ENCODE data around the gene SCN1B.
"Not testable (repeated sequence)": the region's sequence is repeated elsewhere in the genome, so short reads cannot be mapped to it uniquely, and the experiment has no call there.

Gene SCN1B

DNA sequence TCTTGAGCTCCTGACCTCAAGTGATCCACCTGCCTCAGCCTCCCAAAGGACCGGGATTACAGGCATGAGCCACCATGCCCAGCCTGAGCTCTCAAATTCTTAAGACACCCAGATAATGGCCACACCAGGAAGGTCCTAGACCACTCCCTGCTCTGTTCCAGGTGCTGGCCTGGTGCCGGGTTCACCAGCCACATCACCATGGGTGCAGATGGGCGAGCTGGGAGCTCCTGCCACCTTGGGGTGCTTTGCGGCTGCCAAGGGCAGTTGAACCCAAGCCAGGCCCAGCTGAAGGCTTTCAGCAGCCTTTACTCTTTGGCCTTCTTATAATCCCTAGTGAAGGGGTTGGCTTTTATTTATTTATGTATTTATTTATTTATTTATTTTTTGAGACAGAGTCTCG lies 16.2 kb downstream of the SCN1B start:
- H3K36me3 Mint-ChIP-seq (ENCODE audit: insufficient read depth): peaks cover 10% of the 10 kb centered on the region
- H3K4me3 Mint-ChIP-seq: no peak overlapping the region
- peaks cover 16% of the 10 kb centered on the region for H3K4me1 Mint-ChIP-seq
- H3K27ac Mint-ChIP-seq (ENCODE audit: low read depth): no peak overlapping the region
- ATAC-seq (replicated peaks; ENCODE audit: extremely low read depth, poor library complexity, severe bottlenecking) (no peak), DNase-seq (ENCODE audit: low spot score in 2 of 2) (no peak)
- no peaks in the 10 kb centered on the region for H3K9me3 Mint-ChIP-seq
- no peaks in the 10 kb centered on the region for H3K27me3 Mint-ChIP-seq

GRCh38 chr19:35048911-35049411 lies 18.7 kb downstream of the SCN1B start:
- no peak for ATAC-seq (replicated peaks; ENCODE audit: extremely low read depth, poor library complexity, severe bottlenecking)
- H3K9me3 Mint-ChIP-seq: no peaks in the 10 kb centered on the region
- H3K27ac Mint-ChIP-seq (ENCODE audit: low read depth): no peak overlapping the region
- no peaks in the 10 kb centered on the region for H3K27me3 Mint-ChIP-seq
- peaks cover 14% of the 10 kb centered on the region for H3K4me1 Mint-ChIP-seq
- no peak overlapping the region for H3K4me3 Mint-ChIP-seq
- no peak for DNase-seq (ENCODE audit: low spot score in 2 of 2)
- H3K36me3 Mint-ChIP-seq (ENCODE audit: insufficient read depth): peaks cover 4% of the 10 kb centered on the region

DNA sequence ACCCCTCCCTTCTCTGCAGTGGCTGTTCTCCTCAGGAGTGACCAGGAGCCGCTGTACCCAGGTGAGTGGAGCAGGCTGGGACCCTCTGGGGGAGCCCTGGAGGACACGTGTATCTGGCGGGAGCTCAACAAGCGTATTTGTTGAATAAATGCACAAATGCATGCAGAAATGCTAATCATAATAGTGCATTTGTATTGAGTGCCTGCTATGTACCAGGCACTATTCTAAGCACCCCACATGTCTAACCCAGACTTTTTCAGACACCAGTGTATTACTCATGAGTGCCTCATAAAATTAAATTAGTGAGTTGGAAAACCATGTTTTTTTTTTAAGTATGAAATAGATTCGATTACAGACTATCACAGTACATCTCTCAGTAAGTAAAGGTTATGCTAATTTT lies 19.2 kb downstream of the SCN1B start:
- Mint-ChIP-seq H3K9me3 (no peaks in the 10 kb centered on the region), H3K4me1 (peaks cover 10% of the 10 kb centered on the region), H3K36me3 (ENCODE audit: insufficient read depth) (no peaks in the 10 kb centered on the region), H3K4me3 (no peak overlapping the region), H3K27ac (ENCODE audit: low read depth) (no peak overlapping the region), H3K27me3 (no peaks in the 10 kb centered on the region)
- no peak for DNase-seq (ENCODE audit: low spot score in 2 of 2)
- no peak for ATAC-seq (replicated peaks; ENCODE audit: extremely low read depth, poor library complexity, severe bottlenecking)

GRCh38 chr19:35050662-35051061 lies 20.4 kb downstream of the SCN1B start:
- H3K36me3 Mint-ChIP-seq (ENCODE audit: insufficient read depth); H3K4me1 Mint-ChIP-seq; H3K4me3 Mint-ChIP-seq; H3K9me3 Mint-ChIP-seq; H3K27me3 Mint-ChIP-seq; DNase-seq (ENCODE audit: low spot score in 2 of 2); ATAC-seq (replicated peaks; ENCODE audit: extremely low read depth, poor library complexity, severe bottlenecking); H3K27ac Mint-ChIP-seq (ENCODE audit: low read depth): not testable (repeated sequence)

- not testable (repeated sequence) for ATAC-seq (replicated peaks; ENCODE audit: extremely low read depth, poor library complexity, severe bottlenecking); DNase-seq (ENCODE audit: low spot score in 2 of 2); H3K27me3 Mint-ChIP-seq; H3K9me3 Mint-ChIP-seq; H3K27ac Mint-ChIP-seq (ENCODE audit: low read depth); H3K4me1 Mint-ChIP-seq; H3K36me3 Mint-ChIP-seq (ENCODE audit: insufficient read depth); H3K4me3 Mint-ChIP-seq
Measured at GRCh38 chr19:35051268-35051667, 21.0 kb downstream of the SCN1B start.

- ATAC-seq (replicated peaks; ENCODE audit: extremely low read depth, poor library complexity, severe bottlenecking) (no peak), DNase-seq (ENCODE audit: low spot score in 2 of 2) (no peak)
- Mint-ChIP-seq H3K4me3 (no peak overlapping the region), H3K27ac (ENCODE audit: low read depth) (no peak overlapping the region), H3K9me3 (no peaks in the 10 kb centered on the region), H3K36me3 (ENCODE audit: insufficient read depth) (no peaks in the 10 kb centered on the region), H3K4me1 (no peaks in the 10 kb centered on the region), H3K27me3 (peaks cover 13% of the 10 kb centered on the region)
Measured at GRCh38 chr19:35051796-35052195, 21.5 kb downstream of the SCN1B start.

- ATAC-seq (replicated peaks; ENCODE audit: extremely low read depth, poor library complexity, severe bottlenecking) (no peak), DNase-seq (ENCODE audit: low spot score in 2 of 2) (no peak)
- Mint-ChIP-seq H3K27ac (ENCODE audit: low read depth) (no peak overlapping the region), H3K9me3 (no peaks in the 10 kb centered on the region), H3K36me3 (ENCODE audit: insufficient read depth) (no peaks in the 10 kb centered on the region), H3K4me1 (no peaks in the 10 kb centered on the region), H3K4me3 (no peak overlapping the region), H3K27me3 (peaks cover 17% of the 10 kb centered on the region)
Measured at GRCh38 chr19:35052599-35053190, 22.4 kb downstream of the SCN1B start.

DNA sequence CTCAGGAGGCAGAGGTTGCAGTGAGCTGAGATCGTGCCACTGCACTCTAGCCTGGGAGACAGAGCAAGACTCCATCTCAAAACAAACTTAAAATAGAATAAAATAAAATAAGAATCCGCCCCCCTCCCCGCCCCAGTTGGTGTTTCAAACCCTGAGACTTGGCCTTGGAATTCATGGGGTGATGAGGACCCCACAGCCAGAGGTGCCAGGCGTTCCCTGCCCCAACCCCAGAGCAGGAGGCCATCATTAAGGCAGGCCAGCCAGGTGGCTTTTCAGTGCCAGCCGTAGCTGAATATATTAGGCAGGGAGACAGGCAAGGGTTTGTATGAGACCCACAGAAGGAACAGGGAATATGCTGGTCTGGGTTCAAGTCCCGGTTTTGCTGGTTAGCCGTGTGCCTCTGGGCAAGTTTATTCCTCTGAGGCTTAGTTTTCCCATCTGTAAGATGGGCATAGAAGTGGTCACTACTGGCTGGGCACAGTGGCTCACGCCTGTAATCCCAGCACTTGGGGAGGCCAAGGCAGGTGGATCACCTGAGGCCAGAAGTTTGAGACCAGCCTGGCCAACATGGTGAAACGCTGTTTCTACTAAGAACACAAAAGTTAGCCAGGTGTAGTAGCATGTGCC lies 23.5 kb downstream of the SCN1B start:
- no peak overlapping the region for H3K4me3 Mint-ChIP-seq
- no peak for ATAC-seq (replicated peaks; ENCODE audit: extremely low read depth, poor library complexity, severe bottlenecking)
- peaks cover 17% of the 10 kb centered on the region for H3K27me3 Mint-ChIP-seq
- DNase-seq (ENCODE audit: low spot score in 2 of 2): no peak
- H3K36me3 Mint-ChIP-seq (ENCODE audit: insufficient read depth): no peaks in the 10 kb centered on the region
- no peaks in the 10 kb centered on the region for H3K4me1 Mint-ChIP-seq
- no peak overlapping the region for H3K27ac Mint-ChIP-seq (ENCODE audit: low read depth)
- no peaks in the 10 kb centered on the region for H3K9me3 Mint-ChIP-seq

- no peak for ATAC-seq (replicated peaks; ENCODE audit: extremely low read depth, poor library complexity, severe bottlenecking)
- Mint-ChIP-seq H3K9me3 (no peaks in the 10 kb centered on the region), H3K4me1 (no peaks in the 10 kb centered on the region), H3K36me3 (ENCODE audit: insufficient read depth) (peaks cover 2% of the 10 kb centered on the region), H3K27ac (ENCODE audit: low read depth) (no peak overlapping the region), H3K27me3 (peaks cover 17% of the 10 kb centered on the region), H3K4me3 (no peak overlapping the region)
- DNase-seq (ENCODE audit: low spot score in 2 of 2): no peak
Measured at GRCh38 chr19:35054626-35055025, 24.4 kb downstream of the SCN1B start.

DNA sequence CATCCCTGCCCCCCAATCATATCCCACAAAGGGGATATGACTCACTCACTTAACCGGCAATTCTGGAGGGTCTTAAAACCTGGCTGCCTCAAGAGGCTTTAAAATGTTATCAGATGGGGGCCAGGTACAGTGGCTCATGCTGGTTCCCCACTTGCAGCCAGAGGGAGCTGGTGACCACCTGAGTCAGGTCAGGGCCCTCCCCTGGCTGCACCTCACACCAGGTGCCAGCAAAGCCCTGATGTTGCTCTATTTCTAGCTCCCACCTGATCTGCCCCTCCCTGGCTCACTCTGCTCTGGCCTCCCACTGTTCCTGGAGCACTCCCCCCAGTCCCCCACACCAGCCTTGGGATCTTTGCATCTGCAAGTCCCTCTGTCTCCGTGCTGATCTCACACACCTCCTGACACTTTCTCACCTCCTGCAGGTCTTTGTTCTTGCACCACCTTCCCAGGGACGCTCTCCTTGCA lies 25.5 kb downstream of the SCN1B start:
- H3K27ac Mint-ChIP-seq (ENCODE audit: low read depth): no peak overlapping the region
- peaks cover 2% of the 10 kb centered on the region for H3K36me3 Mint-ChIP-seq (ENCODE audit: insufficient read depth)
- no peaks in the 10 kb centered on the region for H3K4me1 Mint-ChIP-seq
- DNase-seq (ENCODE audit: low spot score in 2 of 2) (no peak), ATAC-seq (replicated peaks; ENCODE audit: extremely low read depth, poor library complexity, severe bottlenecking) (peak; percentile 36)
- H3K9me3 Mint-ChIP-seq: no peaks in the 10 kb centered on the region
- peaks cover 17% of the 10 kb centered on the region for H3K27me3 Mint-ChIP-seq
- H3K4me3 Mint-ChIP-seq: no peak overlapping the region

DNA sequence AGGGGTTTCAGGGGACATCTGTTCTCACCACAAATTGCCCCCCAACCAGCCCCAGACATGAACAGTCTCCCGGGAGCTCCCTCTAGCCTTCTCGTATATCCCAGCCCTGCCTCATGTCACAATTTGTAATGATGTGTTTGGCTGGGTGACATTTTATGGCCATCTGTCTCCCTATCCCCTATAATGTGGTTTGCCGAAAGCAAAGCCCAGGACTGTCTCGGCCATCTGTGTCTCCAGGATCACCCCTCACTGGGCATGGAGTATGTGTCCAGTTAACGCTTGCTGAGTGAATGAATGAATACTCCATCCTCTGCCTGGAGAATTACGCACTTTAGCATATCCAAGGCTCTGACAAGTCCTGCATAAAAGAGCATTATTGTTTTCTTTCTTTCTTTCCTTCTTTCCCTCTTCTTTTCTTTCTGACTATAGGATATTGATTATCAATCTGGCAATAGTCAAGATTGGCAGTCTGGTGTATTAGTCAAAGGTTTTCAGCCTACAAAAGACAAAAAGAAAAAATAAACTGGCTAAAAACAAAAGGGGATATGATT lies 26.3 kb downstream of the SCN1B start:
- Mint-ChIP-seq H3K36me3 (ENCODE audit: insufficient read depth) (peaks cover 2% of the 10 kb centered on the region), H3K27me3 (peaks cover 17% of the 10 kb centered on the region), H3K4me1 (no peaks in the 10 kb centered on the region), H3K27ac (ENCODE audit: low read depth) (no peak overlapping the region), H3K4me3 (no peak overlapping the region), H3K9me3 (no peaks in the 10 kb centered on the region)
- ATAC-seq (replicated peaks; ENCODE audit: extremely low read depth, poor library complexity, severe bottlenecking) (no peak), DNase-seq (ENCODE audit: low spot score in 2 of 2) (no peak)

DNA sequence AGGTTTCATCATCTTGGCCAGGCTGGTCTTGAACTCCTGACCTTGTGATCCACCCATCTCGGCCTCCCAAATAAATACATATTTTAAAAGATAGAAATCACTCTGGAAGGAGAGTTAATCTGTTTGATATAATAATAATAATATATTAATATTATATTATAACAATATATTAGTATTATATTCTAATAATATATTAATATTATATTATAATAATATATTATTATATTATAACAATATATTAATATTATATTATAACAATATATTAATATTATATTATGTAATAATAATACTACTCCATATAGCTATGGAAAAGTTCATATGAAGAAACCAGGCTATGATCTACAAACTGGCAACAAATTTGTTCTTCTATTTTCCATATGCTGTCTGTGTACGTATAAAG lies 28.1 kb downstream of the SCN1B start:
- H3K27me3 Mint-ChIP-seq: peaks cover 17% of the 10 kb centered on the region
- no peak overlapping the region for H3K27ac Mint-ChIP-seq (ENCODE audit: low read depth)
- H3K4me3 Mint-ChIP-seq: no peak overlapping the region
- no peaks in the 10 kb centered on the region for H3K4me1 Mint-ChIP-seq
- no peaks in the 10 kb centered on the region for H3K9me3 Mint-ChIP-seq
- peaks cover 2% of the 10 kb centered on the region for H3K36me3 Mint-ChIP-seq (ENCODE audit: insufficient read depth)
- no peak for ATAC-seq (replicated peaks; ENCODE audit: extremely low read depth, poor library complexity, severe bottlenecking)
- no peak for DNase-seq (ENCODE audit: low spot score in 2 of 2)

Measured in central memory CD8-positive, alpha-beta T cell (primary cell).